ENCODE results near the gene AHNAK.

AHNAK gene

GRCh38 chr11:62516736-62517371 is 29.8 kb downstream of the AHNAK start:
- H3K9ac ChIP-seq (ENCODE audit: low read length), result no peak overlapping the region
- no peaks in the 10 kb centered on the region for H3K9me2 ChIP-seq (ENCODE audit: low read depth, low read length)
- H3K4me3 ChIP-seq (ENCODE audit: low read depth, low read length, poor library complexity, severe bottlenecking), result no peak overlapping the region
- H3K9me3 ChIP-seq (ENCODE audit: low read length), result no peaks in the 10 kb centered on the region
- no peaks in the 10 kb centered on the region for H3K36me3 ChIP-seq (ENCODE audit: insufficient read depth, low read length)
- H3K4me2 ChIP-seq (ENCODE audit: low read length), result no peak overlapping the region
- no peaks in the 10 kb centered on the region for H4K20me1 ChIP-seq (ENCODE audit: insufficient read depth, low read length)
- no peak for TF ChIP-seq CTCF (IDR thresholded peaks at IDR 0.05; ENCODE audit: low read length)
- TF ChIP-seq EZH2 (IDR thresholded peaks at IDR 0.05; ENCODE audit: borderline replicate concordance, low read length), result no peak
- H2AFZ ChIP-seq (ENCODE audit: low read length), result no peak overlapping the region
- H3F3A ChIP-seq (ENCODE audit: insufficient read depth, low read length), result no peaks in the 10 kb centered on the region
- H3K79me2 ChIP-seq (ENCODE audit: insufficient read depth, low read length), result no peaks in the 10 kb centered on the region
- no peaks in the 10 kb centered on the region for H3K4me1 ChIP-seq (ENCODE audit: insufficient read depth, low read length, severe bottlenecking)
- no peak overlapping the region for H3K27ac ChIP-seq (ENCODE audit: low read depth, low read length, poor library complexity, severe bottlenecking)
- no peaks in the 10 kb centered on the region for H3K27me3 ChIP-seq (ENCODE audit: insufficient read depth, low read length)

- H4K20me1 ChIP-seq (ENCODE audit: insufficient read depth, low read length), result no peaks in the 10 kb centered on the region
- no peak overlapping the region for H3K4me3 ChIP-seq (ENCODE audit: low read depth, low read length, poor library complexity, severe bottlenecking)
- H3K27me3 ChIP-seq (ENCODE audit: insufficient read depth, low read length), result no peaks in the 10 kb centered on the region
- no peaks in the 10 kb centered on the region for H3F3A ChIP-seq (ENCODE audit: insufficient read depth, low read length)
- no peaks in the 10 kb centered on the region for H3K4me1 ChIP-seq (ENCODE audit: insufficient read depth, low read length, severe bottlenecking)
- TF ChIP-seq CTCF (IDR thresholded peaks at IDR 0.05; ENCODE audit: low read length), result no peak
- no peak for TF ChIP-seq EZH2 (IDR thresholded peaks at IDR 0.05; ENCODE audit: borderline replicate concordance, low read length)
- H3K9ac ChIP-seq (ENCODE audit: low read length), result no peak overlapping the region
- no peak overlapping the region for H3K27ac ChIP-seq (ENCODE audit: low read depth, low read length, poor library complexity, severe bottlenecking)
- no peak overlapping the region for H2AFZ ChIP-seq (ENCODE audit: low read length)
- H3K4me2 ChIP-seq (ENCODE audit: low read length), result no peak overlapping the region
- no peaks in the 10 kb centered on the region for H3K79me2 ChIP-seq (ENCODE audit: insufficient read depth, low read length)
- no peaks in the 10 kb centered on the region for H3K9me3 ChIP-seq (ENCODE audit: low read length)
- H3K9me2 ChIP-seq (ENCODE audit: low read depth, low read length), result no peaks in the 10 kb centered on the region
- no peaks in the 10 kb centered on the region for H3K36me3 ChIP-seq (ENCODE audit: insufficient read depth, low read length)
Observed at GRCh38 chr11:62514151-62514550, 32.5 kb downstream of the AHNAK start.

DNA sequence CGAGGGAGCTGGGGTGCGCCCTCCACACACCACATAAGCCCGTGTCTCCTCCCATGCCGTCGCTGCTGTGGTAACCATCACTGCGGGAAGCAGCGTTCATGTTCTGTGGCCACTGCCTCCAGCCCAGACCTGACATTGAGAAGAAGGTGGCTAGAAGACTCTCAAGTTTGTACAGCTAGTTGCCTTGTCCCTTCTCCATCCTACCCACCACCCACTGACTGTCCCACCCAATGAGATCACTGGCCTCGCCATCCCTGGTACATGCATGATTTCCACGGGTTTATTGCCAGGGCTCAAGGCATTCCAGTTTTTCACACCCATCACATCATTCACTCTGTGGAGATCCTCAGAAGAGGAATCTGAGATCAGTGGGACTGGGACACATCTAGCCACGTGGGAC is 33.0 kb downstream of the AHNAK start:
- Histone ChIP-seq H3K9me2 (ENCODE audit: low read depth, low read length) (no peaks in the 10 kb centered on the region), H4K20me1 (ENCODE audit: insufficient read depth, low read length) (no peaks in the 10 kb centered on the region), H3K27ac (ENCODE audit: low read depth, low read length, poor library complexity, severe bottlenecking) (no peak overlapping the region), H3K4me3 (ENCODE audit: low read depth, low read length, poor library complexity, severe bottlenecking) (no peak overlapping the region), H3K36me3 (ENCODE audit: insufficient read depth, low read length) (no peaks in the 10 kb centered on the region), H3K9me3 (ENCODE audit: low read length) (no peaks in the 10 kb centered on the region), H2AFZ (ENCODE audit: low read length) (no peak overlapping the region), H3K79me2 (ENCODE audit: insufficient read depth, low read length) (no peaks in the 10 kb centered on the region), H3K4me2 (ENCODE audit: low read length) (no peak overlapping the region), H3K4me1 (ENCODE audit: insufficient read depth, low read length, severe bottlenecking) (no peaks in the 10 kb centered on the region), H3K27me3 (ENCODE audit: insufficient read depth, low read length) (no peaks in the 10 kb centered on the region), H3F3A (ENCODE audit: insufficient read depth, low read length) (no peaks in the 10 kb centered on the region), H3K9ac (ENCODE audit: low read length) (no peak overlapping the region)
- no peak for TF ChIP-seq EZH2 (IDR thresholded peaks at IDR 0.05; ENCODE audit: borderline replicate concordance, low read length)

DNA sequence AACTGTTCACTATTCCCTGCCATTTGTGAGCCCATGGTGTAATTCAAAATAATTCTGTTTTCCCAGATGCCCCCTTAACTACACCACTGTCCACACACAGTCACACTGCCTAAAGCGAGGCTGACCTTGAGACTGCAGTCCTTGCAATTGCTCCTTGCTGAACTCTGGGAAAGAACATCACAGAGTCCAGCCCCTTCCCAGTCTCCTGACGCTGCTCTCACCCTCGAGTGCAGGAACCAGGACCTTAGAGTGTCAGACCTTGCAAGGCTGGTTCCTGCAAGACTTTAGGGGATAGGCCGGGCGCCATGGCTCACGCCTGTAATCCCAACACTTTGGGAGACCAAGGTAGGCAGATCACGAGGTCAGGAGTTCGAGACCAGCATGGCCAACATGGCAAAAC is 33.6 kb downstream of the AHNAK start:
- H3K9ac ChIP-seq (ENCODE audit: low read length), result no peak overlapping the region
- no peak for TF ChIP-seq EZH2 (IDR thresholded peaks at IDR 0.05; ENCODE audit: borderline replicate concordance, low read length)
- TF ChIP-seq CTCF (IDR thresholded peaks at IDR 0.05; ENCODE audit: low read length), result no peak
- no peaks in the 10 kb centered on the region for H3K4me1 ChIP-seq (ENCODE audit: insufficient read depth, low read length, severe bottlenecking)
- H3K4me2 ChIP-seq (ENCODE audit: low read length), result no peak overlapping the region
- H3K4me3 ChIP-seq (ENCODE audit: low read depth, low read length, poor library complexity, severe bottlenecking), result no peak overlapping the region
- no peaks in the 10 kb centered on the region for H3K9me2 ChIP-seq (ENCODE audit: low read depth, low read length)
- H3K36me3 ChIP-seq (ENCODE audit: insufficient read depth, low read length), result no peaks in the 10 kb centered on the region
- H3K79me2 ChIP-seq (ENCODE audit: insufficient read depth, low read length), result no peaks in the 10 kb centered on the region
- no peaks in the 10 kb centered on the region for H3K27me3 ChIP-seq (ENCODE audit: insufficient read depth, low read length)
- H3K27ac ChIP-seq (ENCODE audit: low read depth, low read length, poor library complexity, severe bottlenecking), result no peak overlapping the region
- H3F3A ChIP-seq (ENCODE audit: insufficient read depth, low read length), result no peaks in the 10 kb centered on the region
- no peaks in the 10 kb centered on the region for H4K20me1 ChIP-seq (ENCODE audit: insufficient read depth, low read length)
- no peak overlapping the region for H2AFZ ChIP-seq (ENCODE audit: low read length)
- no peaks in the 10 kb centered on the region for H3K9me3 ChIP-seq (ENCODE audit: low read length)
